A549 (cell line): ENCODE data around the gene LRRC4C. TPM values are rescaled to one million over a fixed set of nuclear protein-coding genes. Genes with fewer than 3 reads are reported as not detected.

Source experiments
- ATAC-seq, 2 experiments: fragments of 200-7000 bp in 1 of 2; fragments of >200 bp in 1 of 2; cut with Nextera tagmentation in 1 of 2; cut with Tn5 transposase in 1 of 2; 3 replicates each; pipeline versions ENCODE4 v1.8.0 to v1.9.1; 2018 to 2020; ENCODE audit warnings: mild to moderate bottlenecking in 1 of 2, moderate library complexity in 1 of 2
- CTCF ChIA-PET: fragments of 300-600 bp; sonication (Branson Sonifier 250); formaldehyde crosslinking; extraction: SDS; loops from one replicate; lab custom pipeline; 2021; ENCODE audit warnings: antibody characterized with exemption, inconsistent platforms; lab: Yijun Ruan, JAX
- POLR2A ChIA-PET: fragments of 350-600 bp; formaldehyde crosslinking; extraction: SDS; loops from one replicate; lab custom pipeline; 2021; ENCODE audit warnings: antibody characterized with exemption, inconsistent platforms; lab: Yijun Ruan, JAX
- DNase-seq, 2 experiments: peaks; one replicate each; pipeline versions ENCODE4 v3.0.0 to v3.0.0-alpha.2; 2011 to 2016; ENCODE audit warnings: low read depth in 1 of 2, low spot score in 1 of 2
- FAIRE-seq: peaks from 2 replicates; lab custom pipeline; 2011; peaks lifted over from hg19 to GRCh38; lab: Jason Lieb, UNC
- H3K27ac ChIP-seq, 2 experiments: fragments of >200 bp; sonication (Bioruptor Twin); formaldehyde crosslinking; 3 replicates each; pipeline ENCODE4 v1.5.1; 2016 to 2017
- H3K4me1 ChIP-seq: fragments of >200 bp; sonication (Bioruptor Twin); formaldehyde crosslinking; 3 replicates; pipeline ENCODE4 v1.6.1; 2016
- H3K4me2 ChIP-seq: fragments of >200 bp; sonication (Bioruptor Twin); formaldehyde crosslinking; 3 replicates; pipeline ENCODE4 v1.6.1; 2016
- H3K4me3 ChIP-seq: fragments of >200 bp; sonication (Bioruptor Twin); formaldehyde crosslinking; 3 replicates; pipeline ENCODE4 v1.5.1; 2016
- H3K9me3 ChIP-seq: fragments of >200 bp; sonication (Bioruptor Twin); formaldehyde crosslinking; 3 replicates; pipeline ENCODE4 v1.6.1; 2016
- CHD4 ChIP-seq: fragments of 200-600 bp; sonication (generic); IDR thresholded peaks from 2 replicates; pipeline ENCODE4 v1.6.1; 2016; ENCODE audit warnings: antibody characterized with exemption, mild to moderate bottlenecking, borderline replicate concordance
- CTCF ChIP-seq: fragments of >200 bp; sonication (Bioruptor Twin); formaldehyde crosslinking; IDR thresholded peaks from 3 replicates; pipeline ENCODE4 v1.5.1; 2016
- ELK1 ChIP-seq: fragments of 150-350 bp; IDR thresholded peaks from 2 replicates; pipeline ENCODE4 v1.6.1; 2014; ENCODE audit warnings: low read depth, mild to moderate bottlenecking, low read length
- FOSB ChIP-seq: fragments of 250-450 bp; sonication (Bioruptor Pico); IDR thresholded peaks from 2 replicates; pipeline ENCODE4 v1.5.0; 2020; ENCODE audit warnings: mild to moderate bottlenecking, moderate library complexity
- HES2 ChIP-seq: fragments of >200 bp; sonication (Bioruptor Twin); formaldehyde crosslinking; IDR thresholded peaks from 2 replicates; pipeline ENCODE4 v1.6.1; 2016
- HOXB13 ChIP-seq: fragments of 250-450 bp; sonication (Bioruptor Pico); IDR thresholded peaks from 2 replicates; pipeline ENCODE4 v1.5.0; 2020; ENCODE audit warnings: low read depth, mild to moderate bottlenecking, moderate library complexity
- PHF8 ChIP-seq: fragments of 200-600 bp; sonication (generic); IDR thresholded peaks from 2 replicates; pipeline ENCODE4 v1.6.1; 2016; ENCODE audit warnings: low read depth, mild to moderate bottlenecking, antibody characterized with exemption, moderate library complexity, borderline replicate concordance
- POLR2A ChIP-seq: IDR thresholded peaks from 2 replicates; pipeline ENCODE4 v1.6.1; 2012; ENCODE audit warnings: mild to moderate bottlenecking, low read length
- RAD21 ChIP-seq, 2 experiments: fragments of >200 bp in 1 of 2; sonication (Bioruptor Twin) in 1 of 2; formaldehyde crosslinking in 1 of 2; IDR thresholded peaks in 1 of 2; conservative IDR thresholded peaks in 1 of 2; 2 replicates in 1 of 2; 3 replicates in 1 of 2; pipeline ENCODE4 v1.6.1; 2012 to 2018; ENCODE audit warnings: inconsistent platforms in 1 of 2
- RFX5 ChIP-seq: fragments of 450-650 bp; IDR thresholded peaks from 2 replicates; pipeline ENCODE4 v1.7.1; 2014; ENCODE audit warnings: antibody characterized with exemption, mild to moderate bottlenecking, moderate library complexity
- SREBF2 ChIP-seq: fragments of 450-650 bp; IDR thresholded peaks from 2 replicates; pipeline ENCODE4 v1.6.1; 2014; ENCODE audit warnings: mild to moderate bottlenecking, moderate library complexity
- TFCP2L1 ChIP-seq: fragments of 250-450 bp; sonication (Bioruptor Pico); IDR thresholded peaks from 2 replicates; pipeline ENCODE4 v1.5.0; 2021; ENCODE audit warnings: mild to moderate bottlenecking
- ZFP36 ChIP-seq: fragments of 450-650 bp; IDR thresholded peaks from 2 replicates; pipeline ENCODE4 v1.6.1; 2014; ENCODE audit warnings: borderline replicate concordance; ENCODE audit not compliant: partially characterized antibody
- WGBS: methylation state at CpG from one replicate; pipeline ENCODE4 v1.1.6; 2017; ENCODE audit errors: missing lambda C conversion rate; 5-methylcytosine and 5-hydroxymethylcytosine counted together
- polyA plus RNA-seq, 4 experiments: library from polyadenylated mRNA; depleted of rRNA in 3 of 4; stranded (reverse); fragments of >200 nt; fragmentation: RNase III in 1 of 4; extraction: RNeasy Plus Mini Kit Qiagen cat#74134 plus additional on column Dnase treatment in 1 of 4; gene quantifications; 2 replicates in 3 of 4; 3 replicates in 1 of 4; pipeline ENCODE4 v1.2.3, GENCODE V29; 2011 to 2017
- TF ChIP-seq, protein P1 (sequence below): IDR thresholded peaks from 2 replicates; pipeline ENCODE4 v1.6.1; 2012

Gene LRRC4C
- polyA plus RNA-seq, 2 of the 4 experiments (the other 2 are of a cell fraction), result not detected

DNA sequence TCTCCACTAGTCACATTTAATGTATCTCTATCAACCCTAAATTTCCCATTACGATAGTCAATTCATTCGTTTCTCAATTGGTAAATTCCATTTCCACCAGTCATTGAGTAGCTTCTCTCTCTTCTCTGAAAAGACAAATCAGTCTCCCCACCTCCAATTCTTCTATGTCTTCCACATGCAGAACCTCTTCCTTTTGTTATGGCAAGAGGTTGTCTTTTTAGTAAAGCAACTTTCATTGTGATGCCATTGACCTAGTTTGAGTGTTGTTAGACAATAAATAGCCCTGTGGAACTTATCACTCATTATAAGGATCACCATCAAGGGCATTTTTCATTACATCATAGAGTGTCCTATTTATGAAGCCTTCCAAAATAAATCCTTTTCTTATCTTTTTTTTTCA, 340.9 kb downstream of the LRRC4C start (continued):
- TF ChIP-seq CTCF, result no peak
- TF ChIP-seq ELK1, result no peak
- TF ChIP-seq PHF8, result no peak

- FAIRE-seq, result no peak
- 13% methylated on average over 3 of the region's 3 CpGs for WGBS
These were observed 342.5 kb downstream of the LRRC4C start for GRCh38 chr11:41116970-41117369.

DNA sequence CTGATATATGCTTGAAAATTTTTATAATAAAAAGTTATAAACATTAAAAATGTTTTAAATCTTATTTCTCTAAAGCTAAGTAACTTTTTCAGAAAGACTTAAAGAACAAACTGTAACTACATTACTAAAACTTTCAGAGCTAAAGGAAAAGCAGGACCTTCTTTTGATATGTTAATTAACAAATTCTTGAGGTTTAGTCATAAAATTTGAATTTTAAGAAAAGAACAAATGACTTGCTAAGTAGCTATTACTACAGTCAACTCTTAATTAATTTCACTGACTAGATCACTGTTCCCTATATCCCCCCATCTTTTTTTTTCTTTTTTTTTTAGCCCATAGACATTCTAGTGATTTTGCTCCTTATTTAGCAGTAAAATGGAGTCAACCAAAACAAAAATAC, 344.4 kb downstream of the LRRC4C start:
- ChIA-PET CTCF (interaction anchor here (0.8 kb wide), 1 partner anchor 90 kb away, joined by 3 read pairs; no protein-coding TSS in a partner anchor), POLR2A (no interaction called here)
- TF ChIP-seq CTCF (no peak), POLR2A (no peak), RAD21 (conservative IDR thresholded peaks at IDR 0.05 in 1 of 2, IDR thresholded peaks at IDR 0.05 in 1 of 2) (no peak), SREBF2 (no peak)
- TF ChIP-seq, protein P1, sequence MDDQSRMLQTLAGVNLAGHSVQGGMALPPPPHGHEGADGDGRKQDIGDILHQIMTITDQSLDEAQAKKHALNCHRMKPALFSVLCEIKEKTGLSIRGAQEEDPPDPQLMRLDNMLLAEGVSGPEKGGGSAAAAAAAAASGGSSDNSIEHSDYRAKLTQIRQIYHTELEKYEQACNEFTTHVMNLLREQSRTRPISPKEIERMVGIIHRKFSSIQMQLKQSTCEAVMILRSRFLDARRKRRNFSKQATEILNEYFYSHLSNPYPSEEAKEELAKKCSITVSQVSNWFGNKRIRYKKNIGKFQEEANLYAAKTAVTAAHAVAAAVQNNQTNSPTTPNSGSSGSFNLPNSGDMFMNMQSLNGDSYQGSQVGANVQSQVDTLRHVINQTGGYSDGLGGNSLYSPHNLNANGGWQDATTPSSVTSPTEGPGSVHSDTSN, result no peak

More at GRCh38 chr11:41116970-41117369, 342.5 kb downstream of the LRRC4C start:
- CTCF ChIA-PET, result no interaction called here
- H3K4me3 ChIP-seq, result no peak overlapping the region
- no peak overlapping the region for H3K27ac ChIP-seq
- H3K4me1 ChIP-seq, result no peaks in the 10 kb centered on the region
- no peaks in the 10 kb centered on the region for H3K9me3 ChIP-seq
- ATAC-seq (no peak), DNase-seq (no peak)
- POLR2A ChIA-PET, result no interaction called here
- H3K4me2 ChIP-seq, result no peak overlapping the region
- no peak for TF ChIP-seq TFCP2L1 (CRISPR knock-in tag)
- TF ChIP-seq HOXB13 (CRISPR knock-in tag), result no peak
- TF ChIP-seq ELK1, result no peak
- TF ChIP-seq POLR2A, result no peak
- TF ChIP-seq CHD4, result no peak
- TF ChIP-seq ZFP36, result no peak
- TF ChIP-seq RFX5, result no peak
- TF ChIP-seq HES2, result no peak
- TF ChIP-seq FOSB (CRISPR knock-in tag), result no peak
- no peak for TF ChIP-seq SREBF2

More for the DNA sequence above, 344.4 kb downstream of the LRRC4C start:
- no peaks in the 10 kb centered on the region for H3K4me1 ChIP-seq
- H3K27ac ChIP-seq, result no peak overlapping the region
- no peak for FAIRE-seq
- H3K9me3 ChIP-seq, result no peaks in the 10 kb centered on the region
- no peak for DNase-seq
- ATAC-seq, result no peak
- no peak overlapping the region for H3K4me3 ChIP-seq
- H3K4me2 ChIP-seq, result no peak overlapping the region
